Panc1 (cell line): ENCODE data around the gene PARD3.

Source experiments
- POLR2AphosphoS5 ChIP-seq: IDR thresholded peaks from 2 replicates; pipeline ENCODE4 v1.6.1; 2012; ENCODE audit warnings: mild to moderate bottlenecking, low read depth, low read length, moderate library complexity
- SIN3A ChIP-seq: IDR thresholded peaks from 2 replicates; pipeline ENCODE4 v1.6.1; 2012; ENCODE audit warnings: low read depth, mild to moderate bottlenecking, low read length, moderate library complexity, borderline replicate concordance; ENCODE audit not compliant: insufficient read depth
- TCF7L2 ChIP-seq: IDR thresholded peaks from 2 replicates; pipeline ENCODE4 v1.6.1; 2011; ENCODE audit warnings: mild to moderate bottlenecking, low read depth, low read length, inconsistent platforms
- TF ChIP-seq, protein P1 (sequence below): fragments of 450-650 bp; IDR thresholded peaks from 2 replicates; pipeline ENCODE4 v1.5.1; 2017; ENCODE audit warnings: mild to moderate bottlenecking
- TF ChIP-seq, protein P2 (sequence below), 2 experiments: IDR thresholded peaks; 2 replicates each; pipeline ENCODE4 v1.6.1; 2011 to 2012; ENCODE audit warnings: low read depth in 2 of 2, control low read depth in 1 of 2, low read length in 1 of 2, mild to moderate bottlenecking in 1 of 2, moderate library complexity in 1 of 2; ENCODE audit not compliant: insufficient read depth in 1 of 2

- TF ChIP-seq, protein P1, sequence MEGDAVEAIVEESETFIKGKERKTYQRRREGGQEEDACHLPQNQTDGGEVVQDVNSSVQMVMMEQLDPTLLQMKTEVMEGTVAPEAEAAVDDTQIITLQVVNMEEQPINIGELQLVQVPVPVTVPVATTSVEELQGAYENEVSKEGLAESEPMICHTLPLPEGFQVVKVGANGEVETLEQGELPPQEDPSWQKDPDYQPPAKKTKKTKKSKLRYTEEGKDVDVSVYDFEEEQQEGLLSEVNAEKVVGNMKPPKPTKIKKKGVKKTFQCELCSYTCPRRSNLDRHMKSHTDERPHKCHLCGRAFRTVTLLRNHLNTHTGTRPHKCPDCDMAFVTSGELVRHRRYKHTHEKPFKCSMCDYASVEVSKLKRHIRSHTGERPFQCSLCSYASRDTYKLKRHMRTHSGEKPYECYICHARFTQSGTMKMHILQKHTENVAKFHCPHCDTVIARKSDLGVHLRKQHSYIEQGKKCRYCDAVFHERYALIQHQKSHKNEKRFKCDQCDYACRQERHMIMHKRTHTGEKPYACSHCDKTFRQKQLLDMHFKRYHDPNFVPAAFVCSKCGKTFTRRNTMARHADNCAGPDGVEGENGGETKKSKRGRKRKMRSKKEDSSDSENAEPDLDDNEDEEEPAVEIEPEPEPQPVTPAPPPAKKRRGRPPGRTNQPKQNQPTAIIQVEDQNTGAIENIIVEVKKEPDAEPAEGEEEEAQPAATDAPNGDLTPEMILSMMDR, result no peak
- TF ChIP-seq POLR2AphosphoS5, result no peak
- TF ChIP-seq, protein P2, sequence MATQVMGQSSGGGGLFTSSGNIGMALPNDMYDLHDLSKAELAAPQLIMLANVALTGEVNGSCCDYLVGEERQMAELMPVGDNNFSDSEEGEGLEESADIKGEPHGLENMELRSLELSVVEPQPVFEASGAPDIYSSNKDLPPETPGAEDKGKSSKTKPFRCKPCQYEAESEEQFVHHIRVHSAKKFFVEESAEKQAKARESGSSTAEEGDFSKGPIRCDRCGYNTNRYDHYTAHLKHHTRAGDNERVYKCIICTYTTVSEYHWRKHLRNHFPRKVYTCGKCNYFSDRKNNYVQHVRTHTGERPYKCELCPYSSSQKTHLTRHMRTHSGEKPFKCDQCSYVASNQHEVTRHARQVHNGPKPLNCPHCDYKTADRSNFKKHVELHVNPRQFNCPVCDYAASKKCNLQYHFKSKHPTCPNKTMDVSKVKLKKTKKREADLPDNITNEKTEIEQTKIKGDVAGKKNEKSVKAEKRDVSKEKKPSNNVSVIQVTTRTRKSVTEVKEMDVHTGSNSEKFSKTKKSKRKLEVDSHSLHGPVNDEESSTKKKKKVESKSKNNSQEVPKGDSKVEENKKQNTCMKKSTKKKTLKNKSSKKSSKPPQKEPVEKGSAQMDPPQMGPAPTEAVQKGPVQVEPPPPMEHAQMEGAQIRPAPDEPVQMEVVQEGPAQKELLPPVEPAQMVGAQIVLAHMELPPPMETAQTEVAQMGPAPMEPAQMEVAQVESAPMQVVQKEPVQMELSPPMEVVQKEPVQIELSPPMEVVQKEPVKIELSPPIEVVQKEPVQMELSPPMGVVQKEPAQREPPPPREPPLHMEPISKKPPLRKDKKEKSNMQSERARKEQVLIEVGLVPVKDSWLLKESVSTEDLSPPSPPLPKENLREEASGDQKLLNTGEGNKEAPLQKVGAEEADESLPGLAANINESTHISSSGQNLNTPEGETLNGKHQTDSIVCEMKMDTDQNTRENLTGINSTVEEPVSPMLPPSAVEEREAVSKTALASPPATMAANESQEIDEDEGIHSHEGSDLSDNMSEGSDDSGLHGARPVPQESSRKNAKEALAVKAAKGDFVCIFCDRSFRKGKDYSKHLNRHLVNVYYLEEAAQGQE (IDR thresholded peaks at IDR 0.05; ENCODE audit: insufficient read depth in 1 of 2, low read depth in 2 of 2, low read length in 1 of 2), result no peak
- no peak for TF ChIP-seq SIN3A
- TF ChIP-seq TCF7L2, result no peak
These were observed 683.9 kb downstream of the PARD3 start for GRCh38 chr10:34131152-34131551.
